Measurements from ENCODE around the gene MAIP1.

DNA sequence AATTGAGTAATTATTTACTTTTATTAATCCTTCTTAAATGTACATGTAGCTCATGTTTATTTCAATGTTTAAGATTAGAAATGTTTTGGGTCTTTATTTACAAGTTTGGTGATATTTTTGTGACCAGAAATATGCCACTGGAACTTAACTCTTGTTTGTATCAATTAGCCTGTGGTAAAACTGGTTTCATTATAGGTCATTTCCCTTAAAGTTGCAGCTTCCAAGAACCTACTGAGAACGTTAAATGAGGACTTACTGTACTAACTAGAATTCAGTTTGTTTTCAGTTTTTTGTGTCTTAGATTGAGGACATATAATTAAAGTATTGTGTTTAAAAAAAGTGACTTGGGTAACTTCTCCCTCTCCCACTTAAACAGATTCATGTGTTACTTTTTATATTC is 4.4 kb upstream of the MAIP1 start:
- TF ChIP-seq, protein P1, sequence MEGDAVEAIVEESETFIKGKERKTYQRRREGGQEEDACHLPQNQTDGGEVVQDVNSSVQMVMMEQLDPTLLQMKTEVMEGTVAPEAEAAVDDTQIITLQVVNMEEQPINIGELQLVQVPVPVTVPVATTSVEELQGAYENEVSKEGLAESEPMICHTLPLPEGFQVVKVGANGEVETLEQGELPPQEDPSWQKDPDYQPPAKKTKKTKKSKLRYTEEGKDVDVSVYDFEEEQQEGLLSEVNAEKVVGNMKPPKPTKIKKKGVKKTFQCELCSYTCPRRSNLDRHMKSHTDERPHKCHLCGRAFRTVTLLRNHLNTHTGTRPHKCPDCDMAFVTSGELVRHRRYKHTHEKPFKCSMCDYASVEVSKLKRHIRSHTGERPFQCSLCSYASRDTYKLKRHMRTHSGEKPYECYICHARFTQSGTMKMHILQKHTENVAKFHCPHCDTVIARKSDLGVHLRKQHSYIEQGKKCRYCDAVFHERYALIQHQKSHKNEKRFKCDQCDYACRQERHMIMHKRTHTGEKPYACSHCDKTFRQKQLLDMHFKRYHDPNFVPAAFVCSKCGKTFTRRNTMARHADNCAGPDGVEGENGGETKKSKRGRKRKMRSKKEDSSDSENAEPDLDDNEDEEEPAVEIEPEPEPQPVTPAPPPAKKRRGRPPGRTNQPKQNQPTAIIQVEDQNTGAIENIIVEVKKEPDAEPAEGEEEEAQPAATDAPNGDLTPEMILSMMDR (conservative IDR thresholded peaks at IDR 0.05 in 1 of 2, IDR thresholded peaks at IDR 0.05 in 1 of 2; ENCODE audit: low read depth in 1 of 2, low read length in 2 of 2): no peak
- no peak for TF ChIP-seq EZH2 (IDR thresholded peaks at IDR 0.05; ENCODE audit: low read length, missing control alignments)

All from fibroblast of lung (primary cell).